HUES48 (cell line): Measurements from ENCODE around the gene ADIG.
"Not testable (repeated sequence)": the region's sequence is repeated elsewhere in the genome, so short reads cannot be mapped to it uniquely, and the experiment has no call there.

Source experiments
- H3K27ac ChIP-seq: one replicate; pipeline ENCODE4 v1.7.0; 2013; ENCODE audit warnings: low read depth, low read length, inconsistent platforms
- H3K27me3 ChIP-seq: 2 replicates; pipeline ENCODE4 v1.6.1; 2013; ENCODE audit warnings: mild to moderate bottlenecking, low read length; ENCODE audit not compliant: control insufficient read depth, insufficient read depth
- H3K36me3 ChIP-seq: 2 replicates; pipeline ENCODE4 v1.6.1; 2013; ENCODE audit warnings: low read length; ENCODE audit not compliant: control insufficient read depth, insufficient read depth
- H3K4me1 ChIP-seq: 2 replicates; pipeline ENCODE4 v1.6.1; 2013; ENCODE audit warnings: mild to moderate bottlenecking, low read length; ENCODE audit not compliant: control insufficient read depth, insufficient read depth
- H3K4me3 ChIP-seq: 2 replicates; pipeline ENCODE4 v1.5.1; 2013; ENCODE audit warnings: mild to moderate bottlenecking, low read depth, low read length
- H3K9ac ChIP-seq: 2 replicates; pipeline ENCODE4 v1.6.1; 2013; ENCODE audit warnings: mild to moderate bottlenecking, low read depth, low read length, moderate library complexity
- H3K9me3 ChIP-seq: 2 replicates; pipeline ENCODE4 v1.6.1; 2013; ENCODE audit warnings: low read length; ENCODE audit not compliant: control insufficient read depth, insufficient read depth

The ADIG gene

DNA sequence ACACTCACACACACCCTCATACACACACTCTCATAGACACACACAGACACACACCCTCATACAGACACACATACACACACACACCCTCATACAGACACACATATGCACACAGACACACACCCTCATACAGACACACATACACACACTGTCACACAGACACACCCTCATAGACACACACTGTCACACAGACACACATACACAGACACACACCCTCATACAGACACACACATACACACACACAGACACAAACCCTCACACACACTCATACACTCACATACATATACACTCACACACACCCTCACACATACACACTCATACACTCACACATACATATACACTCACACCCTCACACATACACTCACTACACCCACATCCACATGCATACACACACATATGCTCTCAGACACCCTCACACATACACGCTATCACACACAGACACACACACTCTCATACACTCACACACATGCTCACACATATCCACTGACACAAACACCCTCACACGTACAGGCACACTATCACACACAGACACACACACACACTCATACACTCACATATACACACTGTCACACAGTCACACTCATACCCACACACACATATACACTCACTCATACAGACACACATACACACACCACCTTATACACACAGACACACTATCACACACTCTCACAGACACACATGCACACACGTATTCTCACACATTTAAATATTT is 9.1 kb downstream of the ADIG start:
- Histone ChIP-seq H3K9ac (no peak overlapping the region), H3K4me1 (peaks cover 14% of the 10 kb centered on the region), H3K27me3 (no peaks in the 10 kb centered on the region), H3K4me3 (no peak overlapping the region), H3K27ac (no peak overlapping the region), H3K9me3 (no peaks in the 10 kb centered on the region), H3K36me3 (no peaks in the 10 kb centered on the region)

DNA sequence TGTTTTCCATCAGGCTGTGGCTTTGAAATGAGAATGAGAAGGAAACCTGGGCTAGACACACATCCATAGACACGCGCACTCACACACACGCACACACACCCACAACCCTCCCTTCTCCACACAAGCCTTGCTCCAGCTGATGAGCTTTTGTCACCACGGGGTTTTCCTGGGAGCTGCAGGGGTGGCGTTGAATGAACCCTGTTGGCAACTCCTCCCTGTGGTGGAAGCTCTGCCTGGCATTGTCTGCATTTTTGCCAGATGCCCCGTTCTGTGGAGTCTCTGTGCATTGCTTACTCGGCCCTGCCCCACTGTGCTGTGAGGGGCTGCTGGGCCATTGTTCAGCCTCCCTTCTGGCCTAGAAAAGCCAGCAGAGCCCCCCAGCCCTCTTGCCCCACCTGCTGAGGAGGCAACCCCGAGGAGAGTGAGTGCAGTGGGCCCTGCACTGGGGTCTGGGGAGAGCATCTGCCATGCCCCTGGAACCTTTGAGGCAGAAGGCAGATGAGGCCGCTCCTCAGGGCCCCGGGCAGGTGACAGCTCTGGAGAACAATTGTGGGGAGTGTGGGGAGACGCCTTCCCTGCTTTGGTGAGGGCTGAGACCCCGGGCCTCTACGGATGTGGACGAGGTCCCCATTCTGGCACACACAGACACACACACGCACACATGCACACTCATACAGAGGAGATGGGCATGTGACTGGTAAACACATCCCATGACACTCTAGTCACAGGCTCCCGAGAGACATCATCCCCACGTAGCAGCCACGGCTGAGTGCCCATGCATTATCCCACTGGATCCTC is 9.9 kb downstream of the ADIG start:
- Histone ChIP-seq H3K9me3 (no peaks in the 10 kb centered on the region), H3K4me3 (no peak overlapping the region), H3K36me3 (no peaks in the 10 kb centered on the region), H3K4me1 (peaks cover 14% of the 10 kb centered on the region), H3K27me3 (no peaks in the 10 kb centered on the region), H3K9ac (no peak overlapping the region), H3K27ac (no peak overlapping the region)

DNA sequence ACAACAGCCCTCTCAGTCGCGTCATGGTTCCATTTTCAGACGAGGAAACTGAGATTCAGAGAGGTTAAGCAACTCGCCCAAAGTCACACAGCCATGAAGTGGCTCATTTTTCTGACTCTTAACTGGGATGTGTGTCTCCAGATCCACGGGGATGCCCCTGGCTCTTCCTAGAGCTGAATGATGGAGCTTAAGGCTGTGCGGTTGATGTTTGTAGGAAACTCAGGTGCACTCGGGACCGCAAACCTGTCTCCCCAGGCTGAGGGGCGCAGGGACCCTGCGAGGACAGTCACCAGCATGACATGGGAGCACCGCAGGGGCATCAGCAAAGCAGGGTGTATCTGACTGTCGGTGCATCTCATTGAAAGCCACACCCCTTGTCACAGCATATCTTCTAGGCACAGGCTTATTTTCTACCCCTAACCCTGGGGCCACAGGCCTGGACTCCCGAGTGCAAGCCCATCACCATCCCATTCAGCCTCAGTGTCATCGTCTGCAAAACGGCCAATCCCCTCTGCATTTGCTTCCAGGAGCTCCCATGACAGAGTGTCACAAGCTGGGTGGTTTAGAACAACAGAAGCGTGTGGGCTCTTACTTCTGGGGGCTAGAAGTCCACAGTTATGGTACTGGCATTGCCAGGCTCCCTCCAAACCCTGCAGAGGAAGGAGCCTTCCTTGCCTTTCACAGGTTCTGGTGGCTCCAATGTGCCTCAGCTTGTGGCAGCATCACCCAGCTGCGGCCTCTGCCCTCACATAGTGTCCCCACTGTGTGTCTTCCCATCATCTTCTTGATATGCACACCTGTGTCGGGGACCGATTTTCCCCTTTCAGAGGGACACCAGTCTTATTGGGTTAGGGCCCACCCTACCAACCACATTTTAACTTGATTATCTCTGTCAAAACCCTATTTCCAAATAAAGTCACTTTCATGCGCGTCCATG is 10.7 kb downstream of the ADIG start:
- Histone ChIP-seq H3K36me3 (no peaks in the 10 kb centered on the region), H3K4me1 (peaks cover 14% of the 10 kb centered on the region), H3K27ac (peak overlapping the region; percentile 67), H3K4me3 (no peak overlapping the region), H3K9ac (no peak overlapping the region; the same call in 1 of the 2 replicates), H3K9me3 (no peaks in the 10 kb centered on the region), H3K27me3 (no peaks in the 10 kb centered on the region)

DNA sequence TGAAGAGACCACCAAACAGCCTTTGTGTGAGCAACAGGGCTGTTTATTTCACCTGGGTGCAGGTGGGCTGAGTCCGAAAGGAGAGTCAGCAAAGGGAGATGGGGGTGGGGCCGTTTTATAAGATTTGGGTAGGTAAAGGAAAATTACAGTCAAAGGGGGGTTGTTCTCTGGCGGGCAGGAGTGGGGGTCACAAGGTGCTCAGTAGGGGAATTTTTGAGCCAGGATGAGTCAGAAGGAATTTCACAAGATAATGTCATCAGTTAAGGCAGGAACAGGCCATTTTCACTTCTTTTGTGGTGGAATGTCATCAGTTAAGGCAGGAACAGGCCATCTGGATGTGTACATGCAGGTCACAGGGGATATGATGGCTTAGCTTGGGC is 11.4 kb downstream of the ADIG start:
- not testable (repeated sequence) for H3K9me3 ChIP-seq, H3K27me3 ChIP-seq, H3K9ac ChIP-seq, H3K36me3 ChIP-seq, H3K4me3 ChIP-seq
- Histone ChIP-seq H3K27ac (peak overlapping the region; percentile 67), H3K4me1 (peaks cover 14% of the 10 kb centered on the region)

DNA sequence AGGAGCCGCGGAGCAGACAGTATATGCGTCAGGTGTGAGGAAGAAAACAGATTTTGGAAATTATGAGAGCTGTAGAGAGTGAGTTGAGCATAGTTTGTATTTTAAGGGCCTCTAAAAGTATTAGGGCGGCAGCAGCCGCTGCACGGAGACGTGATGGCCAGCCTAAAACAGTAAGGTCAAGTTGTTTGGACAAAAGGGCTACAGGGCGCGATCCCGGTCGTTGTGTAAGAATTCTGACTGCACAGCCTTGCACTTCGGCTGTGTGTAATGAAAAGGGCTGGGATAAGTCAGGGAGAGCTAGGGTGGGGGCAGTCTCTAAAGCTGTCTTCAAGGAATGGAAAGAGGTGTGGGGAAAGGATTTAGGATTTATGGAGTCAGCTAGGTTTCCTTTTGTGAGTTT is 13.3 kb downstream of the ADIG start:
- H3K4me1 ChIP-seq: peaks cover 17% of the 10 kb centered on the region
- H3K36me3 ChIP-seq, H3K27me3 ChIP-seq, H3K27ac ChIP-seq, H3K4me3 ChIP-seq, H3K9ac ChIP-seq, H3K9me3 ChIP-seq: not testable (repeated sequence)

DNA sequence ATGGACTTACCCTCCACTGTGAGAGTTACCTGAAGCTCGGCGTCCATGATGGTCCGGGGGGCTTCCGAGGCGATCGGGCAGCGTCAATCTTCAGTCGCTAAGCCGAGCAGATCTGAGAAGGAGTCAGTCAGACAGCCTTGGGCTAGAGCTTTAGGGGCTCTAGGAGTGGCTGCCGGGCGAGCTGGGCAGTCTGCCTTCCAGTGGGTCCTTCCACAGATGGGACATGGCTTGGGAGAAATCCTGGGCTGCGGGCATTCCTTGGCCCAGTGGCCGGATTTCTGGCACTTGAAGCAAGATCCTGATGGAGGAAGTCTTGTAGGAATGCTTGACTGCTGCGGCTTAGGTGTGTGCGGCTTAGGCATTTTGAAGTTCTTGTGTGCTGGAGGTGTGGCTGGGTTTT is 14.9 kb downstream of the ADIG start:
- not testable (repeated sequence) for H3K9me3 ChIP-seq, H3K27ac ChIP-seq, H3K4me3 ChIP-seq, H3K9ac ChIP-seq, H3K27me3 ChIP-seq, H3K36me3 ChIP-seq
- peaks cover 27% of the 10 kb centered on the region for H3K4me1 ChIP-seq

DNA sequence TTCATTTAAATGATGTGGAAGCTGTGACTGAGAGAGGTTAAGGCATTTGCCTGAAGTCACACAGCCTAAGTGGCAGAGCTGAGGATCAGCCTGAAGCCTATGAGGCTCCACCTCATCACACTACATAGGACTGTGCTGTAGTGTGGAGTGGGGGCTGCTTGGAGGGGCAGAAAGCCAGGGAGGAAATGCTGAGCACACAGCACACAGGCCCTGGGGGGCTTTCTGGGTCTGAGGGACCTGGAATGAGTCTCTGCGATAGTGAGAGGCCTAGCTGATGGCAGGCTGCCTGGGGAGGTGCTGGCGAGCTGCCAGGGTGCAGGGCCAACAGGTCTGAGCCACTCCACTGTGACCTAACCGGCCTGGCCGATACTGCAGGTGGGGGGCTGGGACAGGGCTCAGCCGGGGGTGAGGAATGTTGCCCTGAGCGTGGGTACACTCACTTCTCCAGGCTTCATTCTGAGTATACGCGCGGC is 18.4 kb downstream of the ADIG start:
- no peaks in the 10 kb centered on the region for H3K36me3 ChIP-seq
- H3K4me3 ChIP-seq: no peak overlapping the region
- no peak overlapping the region for H3K9ac ChIP-seq
- H3K27ac ChIP-seq: no peak overlapping the region
- H3K9me3 ChIP-seq: no peaks in the 10 kb centered on the region; the same call in 1 of the 2 replicates
- peaks cover 5% of the 10 kb centered on the region; the same call in 1 of the 2 replicates for H3K27me3 ChIP-seq
- peaks cover 19% of the 10 kb centered on the region for H3K4me1 ChIP-seq

DNA sequence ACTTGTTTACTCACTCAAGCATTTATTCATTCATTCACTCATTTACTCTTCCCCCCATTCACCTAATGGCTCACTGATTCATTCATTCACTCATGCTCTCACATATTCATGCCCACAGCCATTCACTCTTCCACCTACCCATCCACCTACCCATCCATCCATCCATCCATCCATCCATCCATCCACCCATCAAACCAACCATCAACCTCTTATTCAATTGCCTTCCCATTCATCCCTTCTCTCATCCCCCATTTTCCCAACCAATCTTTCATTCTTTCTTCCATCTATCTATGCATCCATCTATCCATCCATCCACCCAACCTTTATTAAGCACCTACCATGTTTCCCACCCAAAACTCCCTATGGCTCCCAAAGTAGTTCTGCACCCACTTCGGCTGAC is 19.1 kb downstream of the ADIG start:
- no peak overlapping the region for H3K27ac ChIP-seq
- no peaks in the 10 kb centered on the region for H3K36me3 ChIP-seq
- no peak overlapping the region for H3K4me3 ChIP-seq
- peaks cover 24% of the 10 kb centered on the region for H3K4me1 ChIP-seq
- H3K27me3 ChIP-seq: peaks cover 5% of the 10 kb centered on the region; the same call in 1 of the 2 replicates
- H3K9me3 ChIP-seq: no peaks in the 10 kb centered on the region; the same call in 1 of the 2 replicates
- no peak overlapping the region for H3K9ac ChIP-seq

DNA sequence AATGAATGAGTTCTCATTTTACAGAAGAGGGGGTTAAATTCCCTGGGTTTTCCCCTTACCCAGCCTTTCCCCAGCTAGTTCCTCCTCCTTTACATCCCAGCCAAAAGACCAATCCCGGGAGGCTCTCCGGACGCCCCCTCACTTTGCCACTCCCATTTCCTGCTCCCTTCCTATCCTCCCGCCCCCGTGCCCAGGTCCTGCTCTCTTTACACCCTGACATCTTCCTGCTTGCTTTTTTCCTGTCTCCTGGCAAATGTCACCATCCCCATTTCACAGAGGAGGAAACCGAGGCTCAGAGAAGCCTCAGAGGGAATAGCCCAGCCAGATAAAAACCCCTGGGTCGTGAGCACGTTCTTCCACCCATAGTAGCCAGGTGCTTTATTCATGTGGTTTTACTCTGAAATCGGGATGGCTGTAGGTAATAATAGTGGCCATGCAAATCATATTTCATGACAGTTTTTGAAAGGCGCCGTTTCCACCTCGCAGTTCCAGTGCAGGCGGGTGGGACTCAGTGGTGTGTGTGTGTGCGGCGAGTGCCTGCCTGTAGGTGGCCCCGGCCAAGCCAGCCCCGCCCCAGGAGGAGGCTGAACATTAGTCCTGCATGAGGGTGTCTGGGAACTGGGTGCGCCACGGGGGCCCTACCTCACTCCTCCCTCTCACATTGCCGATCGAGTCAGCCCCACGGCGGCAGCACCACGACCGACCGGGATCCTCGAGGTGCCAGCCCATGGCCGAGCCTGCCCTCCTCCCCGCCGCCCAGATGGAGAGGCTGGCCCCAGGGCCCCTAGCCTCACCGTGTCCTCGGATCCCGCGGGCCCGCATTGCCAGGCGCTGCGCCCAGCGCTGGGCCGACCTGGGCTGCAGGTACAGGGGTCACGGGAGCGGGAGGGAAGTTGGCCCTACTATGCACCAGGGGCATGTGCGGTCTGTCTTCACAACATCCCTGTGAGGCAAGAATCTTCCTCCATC is 20.5 kb downstream of the ADIG start, which contains the start of gene ARHGAP40:
Gene ARHGAP40, plus strand, starts transcription at position 594 of the 969 bp plus-strand sequence.
- no peaks in the 10 kb centered on the region for H3K36me3 ChIP-seq
- H3K27ac ChIP-seq: peak within 1 kb of the TSS; percentile 78
- H3K9me3 ChIP-seq: no peaks in the 10 kb centered on the region; the same call in 1 of the 2 replicates
- peaks cover 5% of the 10 kb centered on the region; the same call in 1 of the 2 replicates for H3K27me3 ChIP-seq
- H3K9ac ChIP-seq: no peak within 1 kb of the TSS
- H3K4me1 ChIP-seq: peaks cover 27% of the 10 kb centered on the region
- peak within 1 kb of the TSS; percentile 63 for H3K4me3 ChIP-seq

DNA sequence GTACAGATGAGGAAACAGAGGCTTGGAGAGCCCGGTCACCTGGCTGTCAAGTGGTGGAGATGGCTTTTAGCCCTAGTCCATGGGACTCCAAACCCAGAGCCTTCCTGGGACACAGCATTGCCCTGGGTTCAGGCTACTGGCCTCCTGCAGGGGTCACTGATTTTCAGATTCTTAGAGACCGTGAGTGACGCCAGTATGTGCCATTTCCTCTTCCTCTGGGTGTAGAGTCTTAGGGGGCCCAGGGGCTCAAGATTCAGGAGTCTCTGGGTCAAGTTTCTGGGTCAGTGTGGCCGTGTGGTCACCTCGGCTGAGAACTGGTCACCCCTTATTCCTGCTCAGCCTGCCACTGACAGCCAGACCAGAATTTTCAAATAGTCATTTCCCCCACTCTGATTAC is 21.2 kb downstream of the ADIG start:
- peak overlapping the region; percentile 63 for H3K4me3 ChIP-seq
- peaks cover 5% of the 10 kb centered on the region; the same call in 1 of the 2 replicates for H3K27me3 ChIP-seq
- no peak overlapping the region for H3K9ac ChIP-seq
- peaks cover 27% of the 10 kb centered on the region for H3K4me1 ChIP-seq
- peak overlapping the region; percentile 78 for H3K27ac ChIP-seq
- H3K36me3 ChIP-seq: no peaks in the 10 kb centered on the region
- H3K9me3 ChIP-seq: no peaks in the 10 kb centered on the region; the same call in 1 of the 2 replicates
